ENCODE results near the gene C20orf144. TPM values are rescaled to one million over a fixed set of nuclear protein-coding genes. Genes with fewer than 3 reads are reported as not detected.

The C20orf144 gene
- total RNA-seq, 4 donors from 2014 or later = not detected

GRCh38 chr20:33647603-33648395, 14.3 kb upstream of the C20orf144 start:
- no peak for TF ChIP-seq POLR2A (IDR thresholded peaks at IDR 0.05)
- TF ChIP-seq, protein P1, sequence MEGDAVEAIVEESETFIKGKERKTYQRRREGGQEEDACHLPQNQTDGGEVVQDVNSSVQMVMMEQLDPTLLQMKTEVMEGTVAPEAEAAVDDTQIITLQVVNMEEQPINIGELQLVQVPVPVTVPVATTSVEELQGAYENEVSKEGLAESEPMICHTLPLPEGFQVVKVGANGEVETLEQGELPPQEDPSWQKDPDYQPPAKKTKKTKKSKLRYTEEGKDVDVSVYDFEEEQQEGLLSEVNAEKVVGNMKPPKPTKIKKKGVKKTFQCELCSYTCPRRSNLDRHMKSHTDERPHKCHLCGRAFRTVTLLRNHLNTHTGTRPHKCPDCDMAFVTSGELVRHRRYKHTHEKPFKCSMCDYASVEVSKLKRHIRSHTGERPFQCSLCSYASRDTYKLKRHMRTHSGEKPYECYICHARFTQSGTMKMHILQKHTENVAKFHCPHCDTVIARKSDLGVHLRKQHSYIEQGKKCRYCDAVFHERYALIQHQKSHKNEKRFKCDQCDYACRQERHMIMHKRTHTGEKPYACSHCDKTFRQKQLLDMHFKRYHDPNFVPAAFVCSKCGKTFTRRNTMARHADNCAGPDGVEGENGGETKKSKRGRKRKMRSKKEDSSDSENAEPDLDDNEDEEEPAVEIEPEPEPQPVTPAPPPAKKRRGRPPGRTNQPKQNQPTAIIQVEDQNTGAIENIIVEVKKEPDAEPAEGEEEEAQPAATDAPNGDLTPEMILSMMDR (IDR thresholded peaks at IDR 0.05) = no peak
- intact Hi-C loops (cut with DNase I; ENCODE audit: low total_unique reads) = no loop called here
- no peak overlapping the region for H3K4me3 ChIP-seq (ENCODE audit: low read depth, poor library complexity, severe bottlenecking)
- 42 to 44% methylated on average over 11 of the region's 11 CpGs for WGBS, 2 donors
- DNase-seq (ENCODE audit: low spot score in 2 of 2) = peak in 1 of 2 donors; percentile 85

DNA sequence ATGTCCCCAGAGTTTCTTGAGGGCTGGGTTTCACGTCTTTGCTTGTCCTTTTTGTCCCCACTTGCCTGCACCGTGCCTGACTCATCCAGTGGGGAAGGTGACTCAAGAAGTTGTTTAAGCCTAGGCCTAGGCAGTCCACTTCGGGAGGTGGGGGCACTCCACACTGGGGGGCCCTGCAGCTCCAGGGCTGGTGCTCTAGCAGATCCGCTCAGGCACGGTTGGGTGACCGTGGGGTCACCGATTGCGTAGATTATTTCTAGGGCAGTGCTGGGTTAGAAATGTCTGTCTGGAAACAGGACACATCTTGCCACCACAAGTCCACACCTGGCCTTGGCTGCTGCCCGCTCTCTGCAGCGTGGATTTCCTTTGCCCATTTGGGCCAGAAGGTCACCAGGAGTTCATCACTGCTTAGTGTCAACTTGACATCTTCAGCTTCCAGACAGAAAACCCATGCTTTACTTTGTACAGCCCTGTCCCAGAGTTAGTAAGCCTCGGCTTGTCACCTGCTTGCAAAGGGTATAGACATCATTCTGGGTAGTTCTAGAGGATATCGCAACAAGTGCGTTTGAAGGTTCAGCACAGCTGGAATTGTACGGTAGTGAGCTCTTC, 13.6 kb upstream of the C20orf144 start:
- no peak overlapping the region for H3K4me3 ChIP-seq (ENCODE audit: low read depth, poor library complexity, severe bottlenecking)
- no peak for TF ChIP-seq POLR2A (IDR thresholded peaks at IDR 0.05)
- no peak for DNase-seq (ENCODE audit: low spot score in 2 of 2)
- 54 to 57% methylated on average over 14 of the region's 14 CpGs for WGBS, 2 donors
- intact Hi-C loops (cut with DNase I; ENCODE audit: low total_unique reads) = no loop called here

GRCh38 chr20:33649201-33649681, 12.9 kb upstream of the C20orf144 start:
- no peak for TF ChIP-seq POLR2A (IDR thresholded peaks at IDR 0.05)
- TF ChIP-seq, protein P1 (IDR thresholded peaks at IDR 0.05) = no peak
- intact Hi-C loops (cut with DNase I; ENCODE audit: low total_unique reads) = no loop called here
- DNase-seq (ENCODE audit: low spot score in 2 of 2) = peak in 1 of 2 donors; percentile 88
- no peak overlapping the region for H3K4me3 ChIP-seq (ENCODE audit: low read depth, poor library complexity, severe bottlenecking)
- WGBS, 2 donors = 64 to 67% methylated on average over 18 to 19 of the region's 19 CpGs

DNA sequence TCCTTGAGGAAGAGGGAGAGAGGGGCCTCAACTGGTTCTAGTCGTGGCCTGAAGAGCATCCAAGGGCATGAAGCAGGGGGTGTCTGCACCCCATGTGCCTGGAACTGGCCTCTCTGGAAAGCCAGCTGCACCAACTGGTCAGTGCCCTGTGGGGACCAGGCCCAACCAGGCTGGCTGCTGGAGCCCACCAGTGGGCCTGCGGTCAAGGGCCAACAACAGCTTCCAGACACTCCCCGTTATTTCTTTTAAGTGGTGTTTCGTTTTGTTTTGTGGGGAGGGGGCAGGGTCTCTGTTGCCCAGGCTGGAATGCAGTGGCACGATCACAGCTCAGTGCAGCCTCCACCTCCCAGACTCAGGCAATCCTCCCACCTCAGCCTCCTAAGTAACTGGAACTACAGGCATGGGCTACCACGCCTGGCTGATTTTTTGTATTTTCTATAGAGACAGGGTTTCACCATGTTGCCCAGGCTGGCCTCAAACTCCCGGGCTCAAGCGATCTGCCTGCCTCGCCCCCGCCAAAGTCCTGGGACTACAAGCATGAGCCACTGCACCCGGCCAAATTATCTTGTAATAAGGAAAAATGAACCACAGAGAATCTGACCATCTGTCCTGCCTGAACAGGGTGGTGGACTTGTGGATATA, 11.9 kb upstream of the C20orf144 start:
- intact Hi-C loops (cut with DNase I; ENCODE audit: low total_unique reads) = no loop called here
- TF ChIP-seq, protein P1 (IDR thresholded peaks at IDR 0.05) = no peak
- no peak for TF ChIP-seq POLR2A (IDR thresholded peaks at IDR 0.05)
- H3K4me3 ChIP-seq (ENCODE audit: low read depth, poor library complexity, severe bottlenecking) = no peak overlapping the region
- WGBS, 2 donors = 71 to 74% methylated on average over 11 of the region's 11 CpGs
- DNase-seq (ENCODE audit: low spot score in 2 of 2) = no peak

- peak in 1 of 2 donors; percentile 87 for DNase-seq (ENCODE audit: low spot score in 2 of 2)
These were observed 11.2 kb upstream of the C20orf144 start for GRCh38 chr20:33650753-33651561.

More at GRCh38 chr20:33650753-33651561, 11.2 kb upstream of the C20orf144 start:
- WGBS, 2 donors = 56 to 57% methylated on average over 10 of the region's 10 CpGs
- no peak for TF ChIP-seq POLR2A (IDR thresholded peaks at IDR 0.05)
- TF ChIP-seq, protein P1 (IDR thresholded peaks at IDR 0.05) = no peak
- intact Hi-C loops (cut with DNase I; ENCODE audit: low total_unique reads) = no loop called here
- H3K4me3 ChIP-seq (ENCODE audit: low read depth, poor library complexity, severe bottlenecking) = no peak overlapping the region
